HepG2 (cell line): ENCODE data around the gene SLC23A2. TPM values are rescaled to one million over a fixed set of nuclear protein-coding genes. Genes with fewer than 3 reads are reported as not detected.

Experiments used
- ATAC-seq: fragments of 200-7000 bp; cut with Tn5 transposase; 3 replicates; pipeline ENCODE4 v1.9.1; 2020; ENCODE audit warnings: mild to moderate bottlenecking, moderate library complexity
- BruUV-seq: library from RNA; stranded (reverse); fragments of 400-500 nt; replicated peaks from 2 replicates; lab custom pipeline; 2021; lab: Mats Ljungman, UMichigan
- CTCF ChIA-PET: fragments of 300-600 bp; formaldehyde crosslinking; extraction: SDS; loops from one replicate; lab custom pipeline; 2021; ENCODE audit warnings: low total read pairs, inconsistent platforms, low intra/inter-chr PET ratio; lab: Yijun Ruan, JAX
- POLR2A ChIA-PET: fragments of 350-600 bp; sonication (Branson Sonifier 250); formaldehyde crosslinking; loops from one replicate; lab custom pipeline; 2020; ENCODE audit warnings: antibody characterized with exemption, inconsistent platforms; lab: Yijun Ruan, JAX
- DNase-seq: peaks from one replicate; pipeline ENCODE4 v3.0.0-alpha.2; 2015; ENCODE audit warnings: low spot score
- FAIRE-seq: peaks from 3 replicates; lab custom pipeline; 2011; peaks lifted over from hg19 to GRCh38; lab: Jason Lieb, UNC
- H2AFZ ChIP-seq: one replicate; pipeline ENCODE4 v1.6.1; 2011; ENCODE audit warnings: low read length, inconsistent platforms
- H3K27ac ChIP-seq: fragments of 300-600 bp; 3 replicates; pipeline ENCODE4 v1.8.0; 2011; ENCODE audit warnings: mixed run types, mild to moderate bottlenecking, mixed read lengths, low read length, inconsistent platforms; ENCODE audit not compliant: insufficient read depth; ENCODE audit errors: extremely low read length
- H3K27me3 ChIP-seq, 2 experiments: fragments of 200-600 bp in 1 of 2; 2 replicates in 1 of 2; 3 replicates in 1 of 2; pipeline versions ENCODE4 v1.6.0 to v1.8.0; 2011; ENCODE audit warnings: low read length in 2 of 2, mild to moderate bottlenecking in 2 of 2, moderate library complexity in 2 of 2, inconsistent platforms in 1 of 2; ENCODE audit not compliant: insufficient read depth in 2 of 2, control insufficient read depth in 1 of 2
- H3K36me3 ChIP-seq, 2 experiments: fragments of 200-600 bp in 1 of 2; replicated peaks in 1 of 2; 2 replicates in 1 of 2; 3 replicates in 1 of 2; pipeline versions ENCODE4 v1.5.1 to v1.8.0; 2011; ENCODE audit warnings: low read length in 2 of 2, inconsistent platforms in 1 of 2; ENCODE audit not compliant: insufficient read depth in 2 of 2, control insufficient read depth in 1 of 2
- H3K4me1 ChIP-seq: 2 replicates; pipeline ENCODE4 v1.5.1; 2012; ENCODE audit warnings: low read length, inconsistent platforms; ENCODE audit not compliant: insufficient read depth
- H3K4me2 ChIP-seq: 2 replicates; pipeline ENCODE4 v1.6.0; 2011; ENCODE audit warnings: low read depth, low read length, inconsistent platforms
- H3K4me3 ChIP-seq, 3 experiments: fragments of 200-600 bp in 1 of 3; sonication (generic), shearing (Covaris generic) in 1 of 3; replicated peaks in 1 of 3; 2 replicates each; pipeline ENCODE4 v1.5.1; 2011 to 2016; ENCODE audit warnings: low read length in 3 of 3, inconsistent platforms in 2 of 3, low read depth in 2 of 3, mild to moderate bottlenecking in 2 of 3, control low read depth in 1 of 3, mixed read lengths in 1 of 3; ENCODE audit not compliant: insufficient read depth in 1 of 3
- H3K79me2 ChIP-seq: one replicate; pipeline ENCODE4 v1.6.1; 2011; ENCODE audit warnings: low read length, inconsistent platforms; ENCODE audit not compliant: insufficient read depth
- H3K9ac ChIP-seq: 2 replicates; pipeline ENCODE4 v1.6.0; 2011; ENCODE audit warnings: mild to moderate bottlenecking, low read depth, low read length, inconsistent platforms; ENCODE audit not compliant: insufficient read depth
- H3K9me3 ChIP-seq: 2 replicates; pipeline ENCODE4 v1.5.1; 2012; ENCODE audit warnings: mild to moderate bottlenecking, low read length
- H4K20me1 ChIP-seq: 2 replicates; pipeline ENCODE4 v1.6.0; 2011; ENCODE audit warnings: inconsistent platforms, mild to moderate bottlenecking, low read length, moderate library complexity; ENCODE audit not compliant: insufficient read depth
- ETV6 ChIP-seq: sonication (generic); formaldehyde crosslinking; conservative IDR thresholded peaks from 2 replicates; pipeline ENCODE4 v1.4.0; 2020; ENCODE audit warnings: missing genetic modification reagents
- ZNF569 ChIP-seq: sonication (generic); formaldehyde crosslinking; IDR thresholded peaks from 2 replicates; pipeline ENCODE4 v1.5.0; 2020; ENCODE audit warnings: mild to moderate bottlenecking, missing genetic modification reagents, moderate library complexity, borderline replicate concordance
- ZNF619 ChIP-seq: sonication (generic); formaldehyde crosslinking; IDR thresholded peaks from 2 replicates; pipeline ENCODE4 v1.4.0; 2020; ENCODE audit warnings: mild to moderate bottlenecking, missing genetic modification reagents
- ZNF891 ChIP-seq: sonication (generic); formaldehyde crosslinking; IDR thresholded peaks from 2 replicates; pipeline ENCODE4 v1.5.0; 2020; ENCODE audit warnings: mild to moderate bottlenecking, missing genetic modification reagents
- ZSCAN25 ChIP-seq: sonication (generic); formaldehyde crosslinking; IDR thresholded peaks from 2 replicates; pipeline ENCODE4 v1.8.0; 2022; ENCODE audit warnings: mild to moderate bottlenecking, missing genetic modification reagents
- WGBS: methylation state at CpG from one replicate; pipeline ENCODE4 v1.1.6; 2017; ENCODE audit warnings: low lambda C conversion rate; 5-methylcytosine and 5-hydroxymethylcytosine counted together
- in situ Hi-C: cut with HindIII; loops from 2 replicates; pipeline ENCODE4 v1.10.0; 2017; ENCODE audit warnings: low pct_unique_long_range_greater_than_20kb; ENCODE audit not compliant: extremely low pct_ligation_motif_present
- intact Hi-C: fragments of 100-400 bp; cut with micrococcal nuclease; formaldehyde crosslinking; loops from one replicate; pipeline ENCODE4 v1.10.0; 2022; ENCODE audit not compliant: unreplicated experiment
- polyA plus RNA-seq, 8 experiments: library from polyadenylated mRNA; depleted of rRNA in 3 of 8; stranded (reverse) in 7 of 8; unstranded in 1 of 8; fragments of >200 nt; fragmentation: Illumina TruSeq in 4 of 8; extraction: Trizol in 4 of 8; gene quantifications; 2 replicates each; pipeline versions ENCODE4 v1.2.1 to v1.2.3, GENCODE V29; 2011 to 2016; ENCODE audit warnings: low read depth in 4 of 8, missing spikeins in 1 of 8, mixed read lengths in 1 of 8; ENCODE audit not compliant: insufficient read depth in 1 of 8
- total RNA-seq, 5 experiments: library from RNA; depleted of rRNA; stranded (reverse); fragments of >200 nt; fragmentation: Illumina TruSeq; extraction: Trizol; gene quantifications; 2 replicates each; pipeline ENCODE4 v1.2.3, GENCODE V29; 2016; ENCODE audit warnings: low read depth in 1 of 5
- TF ChIP-seq, protein P1 (sequence below): sonication (generic); formaldehyde crosslinking; IDR thresholded peaks from 2 replicates; pipeline ENCODE4 v1.4.0; 2020; ENCODE audit warnings: missing genetic modification reagents, borderline replicate concordance
- TF ChIP-seq, protein P2 (sequence below): IDR thresholded peaks from 2 replicates; pipeline ENCODE4 v1.6.1; 2016; ENCODE audit warnings: low read depth, missing genetic modification reagents, missing compliant biosample characterization
- TF ChIP-seq, protein P3 (sequence below): sonication (generic); formaldehyde crosslinking; IDR thresholded peaks from 2 replicates; pipeline ENCODE4 v1.5.0; 2020; ENCODE audit warnings: missing genetic modification reagents
- TF ChIP-seq, protein P4 (sequence below): sonication (generic); formaldehyde crosslinking; IDR thresholded peaks from 2 replicates; pipeline ENCODE4 v1.4.0; 2020; ENCODE audit warnings: missing genetic modification reagents, mild to moderate bottlenecking, borderline replicate concordance

The SLC23A2 gene
- total and polyA plus RNA-seq, 2 of the 13 experiments (the other 11 are each of a cell fraction or from before 2014, with no cell fraction given) = 42.2 to 51.2 TPM

DNA sequence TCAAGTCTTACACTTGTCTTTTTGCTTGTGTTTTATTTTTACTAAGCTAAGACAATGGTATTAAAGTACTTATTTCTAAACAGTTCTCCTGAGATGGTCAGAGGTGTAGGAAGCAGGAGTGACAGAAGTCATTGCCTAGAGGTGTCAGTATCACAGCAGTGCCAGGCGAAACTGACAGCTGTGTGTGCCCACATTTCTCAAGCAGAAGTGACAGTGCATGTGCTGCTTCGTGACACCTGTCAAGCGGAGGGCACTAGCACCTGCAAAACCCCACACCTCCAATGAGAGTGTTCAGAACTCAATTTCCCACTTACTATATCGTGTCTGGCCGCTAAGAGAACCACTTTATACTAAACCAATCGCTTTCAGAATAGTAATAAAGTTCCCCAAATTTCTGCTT, 82.8 kb downstream of the SLC23A2 start (continued):
- TF ChIP-seq, protein P1, sequence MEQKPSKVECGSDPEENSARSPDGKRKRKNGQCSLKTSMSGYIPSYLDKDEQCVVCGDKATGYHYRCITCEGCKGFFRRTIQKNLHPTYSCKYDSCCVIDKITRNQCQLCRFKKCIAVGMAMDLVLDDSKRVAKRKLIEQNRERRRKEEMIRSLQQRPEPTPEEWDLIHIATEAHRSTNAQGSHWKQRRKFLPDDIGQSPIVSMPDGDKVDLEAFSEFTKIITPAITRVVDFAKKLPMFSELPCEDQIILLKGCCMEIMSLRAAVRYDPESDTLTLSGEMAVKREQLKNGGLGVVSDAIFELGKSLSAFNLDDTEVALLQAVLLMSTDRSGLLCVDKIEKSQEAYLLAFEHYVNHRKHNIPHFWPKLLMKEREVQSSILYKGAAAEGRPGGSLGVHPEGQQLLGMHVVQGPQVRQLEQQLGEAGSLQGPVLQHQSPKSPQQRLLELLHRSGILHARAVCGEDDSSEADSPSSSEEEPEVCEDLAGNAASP (CRISPR knock-in tag) = no peak
- TF ChIP-seq, protein P2, sequence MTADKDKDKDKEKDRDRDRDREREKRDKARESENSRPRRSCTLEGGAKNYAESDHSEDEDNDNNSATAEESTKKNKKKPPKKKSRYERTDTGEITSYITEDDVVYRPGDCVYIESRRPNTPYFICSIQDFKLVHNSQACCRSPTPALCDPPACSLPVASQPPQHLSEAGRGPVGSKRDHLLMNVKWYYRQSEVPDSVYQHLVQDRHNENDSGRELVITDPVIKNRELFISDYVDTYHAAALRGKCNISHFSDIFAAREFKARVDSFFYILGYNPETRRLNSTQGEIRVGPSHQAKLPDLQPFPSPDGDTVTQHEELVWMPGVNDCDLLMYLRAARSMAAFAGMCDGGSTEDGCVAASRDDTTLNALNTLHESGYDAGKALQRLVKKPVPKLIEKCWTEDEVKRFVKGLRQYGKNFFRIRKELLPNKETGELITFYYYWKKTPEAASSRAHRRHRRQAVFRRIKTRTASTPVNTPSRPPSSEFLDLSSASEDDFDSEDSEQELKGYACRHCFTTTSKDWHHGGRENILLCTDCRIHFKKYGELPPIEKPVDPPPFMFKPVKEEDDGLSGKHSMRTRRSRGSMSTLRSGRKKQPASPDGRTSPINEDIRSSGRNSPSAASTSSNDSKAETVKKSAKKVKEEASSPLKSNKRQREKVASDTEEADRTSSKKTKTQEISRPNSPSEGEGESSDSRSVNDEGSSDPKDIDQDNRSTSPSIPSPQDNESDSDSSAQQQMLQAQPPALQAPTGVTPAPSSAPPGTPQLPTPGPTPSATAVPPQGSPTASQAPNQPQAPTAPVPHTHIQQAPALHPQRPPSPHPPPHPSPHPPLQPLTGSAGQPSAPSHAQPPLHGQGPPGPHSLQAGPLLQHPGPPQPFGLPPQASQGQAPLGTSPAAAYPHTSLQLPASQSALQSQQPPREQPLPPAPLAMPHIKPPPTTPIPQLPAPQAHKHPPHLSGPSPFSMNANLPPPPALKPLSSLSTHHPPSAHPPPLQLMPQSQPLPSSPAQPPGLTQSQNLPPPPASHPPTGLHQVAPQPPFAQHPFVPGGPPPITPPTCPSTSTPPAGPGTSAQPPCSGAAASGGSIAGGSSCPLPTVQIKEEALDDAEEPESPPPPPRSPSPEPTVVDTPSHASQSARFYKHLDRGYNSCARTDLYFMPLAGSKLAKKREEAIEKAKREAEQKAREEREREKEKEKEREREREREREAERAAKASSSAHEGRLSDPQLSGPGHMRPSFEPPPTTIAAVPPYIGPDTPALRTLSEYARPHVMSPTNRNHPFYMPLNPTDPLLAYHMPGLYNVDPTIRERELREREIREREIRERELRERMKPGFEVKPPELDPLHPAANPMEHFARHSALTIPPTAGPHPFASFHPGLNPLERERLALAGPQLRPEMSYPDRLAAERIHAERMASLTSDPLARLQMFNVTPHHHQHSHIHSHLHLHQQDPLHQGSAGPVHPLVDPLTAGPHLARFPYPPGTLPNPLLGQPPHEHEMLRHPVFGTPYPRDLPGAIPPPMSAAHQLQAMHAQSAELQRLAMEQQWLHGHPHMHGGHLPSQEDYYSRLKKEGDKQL (CRISPR knock-in tag) = no peak

DNA sequence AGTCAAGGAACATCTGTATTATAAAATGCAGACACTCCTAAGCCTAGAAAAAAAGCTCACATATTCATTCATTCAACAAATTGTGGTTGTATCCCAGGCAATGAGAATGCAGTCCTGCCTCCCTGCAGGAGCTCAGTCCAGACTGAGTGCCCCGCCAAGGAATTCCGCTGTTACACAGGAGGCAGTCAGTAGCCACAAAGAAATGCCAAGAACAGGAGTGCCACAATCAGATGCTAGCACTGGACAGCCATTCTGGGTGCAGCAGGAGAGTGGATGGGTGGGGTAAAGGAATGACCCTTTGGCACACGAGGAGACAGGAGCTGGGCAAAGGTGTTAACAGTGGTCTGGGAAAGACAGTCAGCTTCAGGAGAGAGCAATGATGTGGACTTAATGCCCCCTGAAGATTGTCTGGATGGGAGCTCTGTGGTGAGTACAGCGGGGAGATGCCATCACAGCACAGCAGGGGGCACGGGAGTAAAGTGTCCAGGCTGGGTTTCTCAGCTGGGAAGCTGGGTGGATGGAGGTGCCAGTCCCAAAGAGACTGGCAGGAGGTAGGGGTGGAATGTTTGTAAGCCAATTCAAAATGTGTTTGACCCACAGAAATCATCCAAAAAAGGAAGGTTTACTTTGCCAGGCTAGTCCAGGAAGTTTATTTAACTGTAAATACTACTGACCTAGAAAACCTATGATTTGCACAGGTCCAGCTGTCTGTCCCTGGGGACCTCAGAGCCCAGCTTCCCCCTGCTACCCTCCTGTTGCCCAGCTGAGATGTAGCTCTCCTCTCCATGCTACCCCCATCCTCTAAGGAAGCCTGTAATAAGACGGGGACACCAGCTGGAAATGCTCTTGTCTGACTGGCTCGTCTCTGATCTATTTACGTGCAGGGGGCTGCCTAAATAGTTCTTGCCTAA, 84.1 kb downstream of the SLC23A2 start:
- peaks cover 13% of the 10 kb centered on the region; the same call in 1 of the 2 replicates for H4K20me1 ChIP-seq
- ChIA-PET POLR2A (no interaction called here), CTCF (no interaction called here)
- no TSS peak for BruUV-seq
- H2AFZ ChIP-seq = no peak overlapping the region
- FAIRE-seq (no peak), ATAC-seq (peak; percentile 70), DNase-seq (no peak)
- no peak overlapping the region for H3K9ac ChIP-seq
- in situ Hi-C loops (no loop called here), intact Hi-C loops (no loop called here)
- peaks cover 29% of the 10 kb centered on the region for H3K4me1 ChIP-seq
- no peaks in the 10 kb centered on the region for H3K9me3 ChIP-seq
- no peaks in the 10 kb centered on the region for H3K27me3 ChIP-seq
- H3K36me3 ChIP-seq = peaks cover 19 to 44% of the 10 kb centered on the region in 2 experiments; a peak in 4 of 5 replicates
- peaks cover 2% of the 10 kb centered on the region for H3K79me2 ChIP-seq
- no peak overlapping the region for H3K4me2 ChIP-seq
- H3K27ac ChIP-seq = no peak overlapping the region
- WGBS = 93% methylated on average over 8 of the region's 8 CpGs
- no peak overlapping the region for H3K4me3 ChIP-seq
- TF ChIP-seq ZNF619 (CRISPR knock-in tag) (no peak), ZNF569 (CRISPR knock-in tag) (no peak), ZSCAN25 (no peak), ZNF891 (CRISPR knock-in tag) (0 out of 2 replicates have a peak, but pooled peaks have one; percentile 54), ETV6 (CRISPR knock-in tag) (no peak)
- TF ChIP-seq, protein P3, sequence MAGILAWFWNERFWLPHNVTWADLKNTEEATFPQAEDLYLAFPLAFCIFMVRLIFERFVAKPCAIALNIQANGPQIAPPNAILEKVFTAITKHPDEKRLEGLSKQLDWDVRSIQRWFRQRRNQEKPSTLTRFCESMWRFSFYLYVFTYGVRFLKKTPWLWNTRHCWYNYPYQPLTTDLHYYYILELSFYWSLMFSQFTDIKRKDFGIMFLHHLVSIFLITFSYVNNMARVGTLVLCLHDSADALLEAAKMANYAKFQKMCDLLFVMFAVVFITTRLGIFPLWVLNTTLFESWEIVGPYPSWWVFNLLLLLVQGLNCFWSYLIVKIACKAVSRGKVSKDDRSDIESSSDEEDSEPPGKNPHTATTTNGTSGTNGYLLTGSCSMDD = 0 out of 2 replicates have a peak, but pooled peaks have one; percentile 12
- TF ChIP-seq, protein P4, sequence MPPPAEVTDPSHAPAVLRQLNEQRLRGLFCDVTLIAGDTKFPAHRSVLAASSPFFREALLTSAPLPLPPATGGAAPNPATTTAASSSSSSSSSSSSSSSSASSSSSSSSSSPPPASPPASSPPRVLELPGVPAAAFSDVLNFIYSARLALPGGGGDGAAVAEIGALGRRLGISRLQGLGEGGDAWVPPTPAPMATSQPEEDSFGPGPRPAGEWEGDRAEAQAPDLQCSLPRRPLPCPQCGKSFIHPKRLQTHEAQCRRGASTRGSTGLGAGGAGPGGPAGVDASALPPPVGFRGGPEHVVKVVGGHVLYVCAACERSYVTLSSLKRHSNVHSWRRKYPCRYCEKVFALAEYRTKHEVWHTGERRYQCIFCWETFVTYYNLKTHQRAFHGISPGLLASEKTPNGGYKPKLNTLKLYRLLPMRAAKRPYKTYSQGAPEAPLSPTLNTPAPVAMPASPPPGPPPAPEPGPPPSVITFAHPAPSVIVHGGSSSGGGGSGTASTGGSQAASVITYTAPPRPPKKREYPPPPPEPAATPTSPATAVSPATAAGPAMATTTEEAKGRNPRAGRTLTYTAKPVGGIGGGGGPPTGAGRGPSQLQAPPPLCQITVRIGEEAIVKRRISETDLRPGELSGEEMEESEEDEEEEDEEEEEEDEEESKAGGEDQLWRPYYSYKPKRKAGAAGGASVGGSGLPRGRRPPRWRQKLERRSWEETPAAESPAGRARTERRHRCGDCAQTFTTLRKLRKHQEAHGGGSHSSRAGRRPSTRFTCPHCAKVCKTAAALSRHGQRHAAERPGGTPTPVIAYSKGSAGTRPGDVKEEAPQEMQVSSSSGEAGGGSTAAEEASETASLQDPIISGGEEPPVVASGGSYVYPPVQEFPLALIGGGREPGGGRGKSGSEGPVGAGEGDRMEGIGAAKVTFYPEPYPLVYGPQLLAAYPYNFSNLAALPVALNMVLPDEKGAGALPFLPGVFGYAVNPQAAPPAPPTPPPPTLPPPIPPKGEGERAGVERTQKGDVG = peak; percentile 45; the same call in 1 of the 2 replicates
